Liver (tissue), 9 donors: ENCODE results near the gene FKBP14. TPM values are rescaled to one million over a fixed set of nuclear protein-coding genes. Genes with fewer than 3 reads are reported as not detected.

Experiments used
- DNase-seq: peaks from one replicate; pipeline ENCODE4 v3.0.0-alpha.2; 2017; ENCODE audit warnings: low spot score
- H3K27ac ChIP-seq, 2 donors: one replicate each; pipeline ENCODE4 v1.7.0; 2013; ENCODE audit warnings: inconsistent platforms in 2 of 2, low read length in 2 of 2, control low read depth in 1 of 2, low read depth in 1 of 2, mild to moderate bottlenecking in 1 of 2
- H3K27me3 ChIP-seq, 4 donors: one replicate each; pipeline versions ENCODE4 v1.6.1 to v1.7.0; 2013; ENCODE audit warnings: low read length in 3 of 4, inconsistent platforms in 1 of 4, mild to moderate bottlenecking in 1 of 4, moderate library complexity in 1 of 4; ENCODE audit not compliant: control insufficient read depth in 4 of 4, insufficient read depth in 4 of 4
- H3K36me3 ChIP-seq, 4 donors: one replicate each; pipeline versions ENCODE4 v1.6.1 to v1.7.0; 2013; ENCODE audit warnings: low read length in 3 of 4, mild to moderate bottlenecking in 3 of 4, low read depth in 1 of 4, moderate library complexity in 1 of 4; ENCODE audit not compliant: control insufficient read depth in 4 of 4, insufficient read depth in 3 of 4
- H3K4me1 ChIP-seq, 4 donors: one replicate each; pipeline versions ENCODE4 v1.6.1 to v1.7.0; 2013; ENCODE audit warnings: low read length in 3 of 4, mild to moderate bottlenecking in 3 of 4, moderate library complexity in 1 of 4; ENCODE audit not compliant: control insufficient read depth in 4 of 4, insufficient read depth in 4 of 4
- H3K4me3 ChIP-seq, 3 donors: one replicate each; pipeline versions ENCODE4 v1.6.1 to v1.7.0; 2013; ENCODE audit warnings: low read length in 3 of 3, control low read depth in 1 of 3, low read depth in 1 of 3, mild to moderate bottlenecking in 1 of 3
- H3K9ac ChIP-seq, 2 donors: one replicate each; pipeline ENCODE4 v1.7.0; 2013; ENCODE audit warnings: low read length in 2 of 2, mild to moderate bottlenecking in 2 of 2, moderate library complexity in 2 of 2, control low read depth in 1 of 2, low read depth in 1 of 2
- H3K9me3 ChIP-seq, 4 donors: one replicate each; pipeline versions ENCODE4 v1.6.1 to v1.7.0; 2013; ENCODE audit warnings: low read length in 3 of 4; ENCODE audit not compliant: control insufficient read depth in 4 of 4
- ATF3 ChIP-seq: IDR thresholded peaks from 2 replicates; pipeline ENCODE4 v1.6.1; 2016; ENCODE audit warnings: antibody characterized with exemption
- EGR1 ChIP-seq, 2 donors: IDR thresholded peaks; 2 replicates each; pipeline ENCODE4 v1.6.1; 2016 to 2018; ENCODE audit warnings: antibody characterized with exemption in 2 of 2, low read depth in 2 of 2
- FOXA1 ChIP-seq: IDR thresholded peaks from 2 replicates; pipeline ENCODE4 v1.6.1; 2016; ENCODE audit warnings: antibody characterized with exemption
- FOXA2 ChIP-seq: IDR thresholded peaks from 2 replicates; pipeline ENCODE4 v1.6.1; 2016; ENCODE audit warnings: antibody characterized with exemption
- GABPA ChIP-seq, 2 donors: IDR thresholded peaks in 1 of 2; conservative IDR thresholded peaks in 1 of 2; 2 replicates each; pipeline ENCODE4 v1.6.1; 2016; ENCODE audit warnings: antibody characterized with exemption in 2 of 2, mild to moderate bottlenecking in 1 of 2, moderate library complexity in 1 of 2
- HNF4A ChIP-seq, 2 donors: conservative IDR thresholded peaks; 2 replicates each; pipeline ENCODE4 v1.6.1; 2016; ENCODE audit warnings: antibody characterized with exemption in 2 of 2, mild to moderate bottlenecking in 2 of 2
- HNF4G ChIP-seq: IDR thresholded peaks from 2 replicates; pipeline ENCODE4 v1.6.1; 2016; ENCODE audit warnings: antibody characterized with exemption
- JUND ChIP-seq, 2 donors: IDR thresholded peaks; 2 replicates each; pipeline ENCODE4 v1.6.1; 2016; ENCODE audit warnings: antibody characterized with exemption in 2 of 2
- MAX ChIP-seq: IDR thresholded peaks from 2 replicates; pipeline ENCODE4 v1.6.1; 2016; ENCODE audit warnings: antibody characterized with exemption
- NR2F2 ChIP-seq: IDR thresholded peaks from 2 replicates; pipeline ENCODE4 v1.6.1; 2016; ENCODE audit warnings: antibody characterized with exemption
- RAD21 ChIP-seq, 2 donors: IDR thresholded peaks; 2 replicates each; pipeline ENCODE4 v1.6.1; 2016; ENCODE audit warnings: antibody characterized with exemption in 2 of 2, mild to moderate bottlenecking in 2 of 2
- REST ChIP-seq: IDR thresholded peaks from 2 replicates; pipeline ENCODE4 v1.6.1; 2016; ENCODE audit warnings: antibody characterized with exemption, mild to moderate bottlenecking
- RXRA ChIP-seq, 2 donors: IDR thresholded peaks; 2 replicates each; pipeline ENCODE4 v1.6.1; 2017 to 2018; ENCODE audit warnings: antibody characterized with exemption in 2 of 2, mild to moderate bottlenecking in 1 of 2
- SP1 ChIP-seq: IDR thresholded peaks from 2 replicates; pipeline ENCODE4 v1.6.1; 2018; ENCODE audit warnings: antibody characterized with exemption, mild to moderate bottlenecking
- TAF1 ChIP-seq: conservative IDR thresholded peaks from 2 replicates; pipeline ENCODE4 v1.6.1; 2016; ENCODE audit warnings: antibody characterized with exemption, mild to moderate bottlenecking
- YY1 ChIP-seq: IDR thresholded peaks from 2 replicates; pipeline ENCODE4 v1.6.1; 2016; ENCODE audit warnings: antibody characterized with exemption, mild to moderate bottlenecking
- ZBTB33 ChIP-seq: IDR thresholded peaks from 2 replicates; pipeline ENCODE4 v1.6.1; 2016; ENCODE audit warnings: antibody characterized with exemption
- WGBS: extraction: QIAGEN DNeasy Blood & Tissue Kit; methylation state at CpG from one replicate; pipeline ENCODE4 v1.1.7; 2013; 5-methylcytosine and 5-hydroxymethylcytosine counted together
- polyA plus RNA-seq, 2 donors: library from polyadenylated mRNA; stranded (reverse) in 1 of 2; unstranded in 1 of 2; fragments of 200-250 nt in 1 of 2; fragments of >200 nt in 1 of 2; fragmentation: Nextera tagmentation in 1 of 2; extraction: Ambion mirVana in 1 of 2; gene quantifications; one replicate each; pipeline versions ENCODE4 v1.2.1 to v1.2.3, GENCODE V29; 2013 to 2015
- total RNA-seq, 2 donors: library from RNA; depleted of rRNA; stranded (reverse); fragments of >200 nt; gene quantifications; one replicate each; pipeline ENCODE4 v1.2.3, GENCODE V29; 2014
- donor health status: healthy.
- donor health status: healthy.
- donor health status: healthy.
- donor health status: healthy.
- donor health status: healthy.

Gene FKBP14
- total and polyA plus RNA-seq, 4 donors = 2.6 to 6.1 (median 3.5) TPM

GRCh38 chr7:29976673-29977415 lies 49.7 kb downstream of the FKBP14 start:
- WGBS = 79% methylated on average over 6 of the region's 6 CpGs
- no peak for TF ChIP-seq HNF4G
- peak; percentile 42 for TF ChIP-seq NR2F2
- TF ChIP-seq RXRA (IDR thresholded peaks at IDR 0.05) = peak; percentile 74 to 77
- TF ChIP-seq TAF1 = no peak
- no peak for TF ChIP-seq HNF4A (conservative IDR thresholded peaks at IDR 0.05)
- Histone ChIP-seq H3K4me3 (no peak overlapping the region), H3K27ac (no peak overlapping the region), H3K9me3 (no peaks in the 10 kb centered on the region), H3K4me1 (no peaks in the 10 kb centered on the region), H3K9ac (no peak overlapping the region), H3K36me3 (no peaks in the 10 kb centered on the region), H3K27me3 (peaks cover 0 to 3% (median 0%) of the 10 kb centered on the region in 4 donors)
- no peak for DNase-seq

GRCh38 chr7:29976266-29976665 lies 50.2 kb downstream of the FKBP14 start:
- 71% methylated on average over 4 of the region's 4 CpGs for WGBS
- H3K9ac ChIP-seq = no peak overlapping the region
- H3K4me1 ChIP-seq = no peaks in the 10 kb centered on the region
- no peaks in the 10 kb centered on the region for H3K36me3 ChIP-seq
- no peak overlapping the region for H3K4me3 ChIP-seq
- DNase-seq = no peak
- H3K27ac ChIP-seq = no peak overlapping the region
- no peaks in the 10 kb centered on the region for H3K9me3 ChIP-seq
- H3K27me3 ChIP-seq = peaks cover 0 to 3% (median 0%) of the 10 kb centered on the region in 4 donors
- no peak for TF ChIP-seq ZBTB33
- no peak for TF ChIP-seq NR2F2
- no peak for TF ChIP-seq YY1
- no peak for TF ChIP-seq JUND (IDR thresholded peaks at IDR 0.05)
- TF ChIP-seq RXRA (IDR thresholded peaks at IDR 0.05) = no peak
- TF ChIP-seq EGR1 (IDR thresholded peaks at IDR 0.05; ENCODE audit: low read depth in 2 of 2) = no peak
- no peak for TF ChIP-seq HNF4G
- no peak for TF ChIP-seq ATF3
- no peak for TF ChIP-seq MAX
- no peak for TF ChIP-seq GABPA (IDR thresholded peaks at IDR 0.05 in 1 of 2, conservative IDR thresholded peaks at IDR 0.05 in 1 of 2)
- no peak for TF ChIP-seq FOXA2
- no peak for TF ChIP-seq HNF4A (conservative IDR thresholded peaks at IDR 0.05)
- no peak for TF ChIP-seq TAF1
- TF ChIP-seq REST = no peak
- TF ChIP-seq RAD21 (IDR thresholded peaks at IDR 0.05) = no peak
- TF ChIP-seq FOXA1 = no peak
- TF ChIP-seq SP1 = no peak
